MCF 10A (cell line): ENCODE data around the gene PTPRN2. TPM values are rescaled to one million over a fixed set of nuclear protein-coding genes. Genes with fewer than 3 reads are reported as not detected.

Experiments used
- BruUV-seq: library from RNA; stranded (reverse); fragments of 400-500 nt; replicated peaks from 2 replicates; lab custom pipeline; 2021; lab: Mats Ljungman, UMichigan
- CTCF ChIA-PET: fragments of 300-600 bp; sonication (Branson Sonifier 250); formaldehyde crosslinking; extraction: SDS; loops from one replicate; lab custom pipeline; 2021; ENCODE audit warnings: antibody characterized with exemption, inconsistent platforms; lab: Yijun Ruan, JAX
- POLR2A ChIA-PET: fragments of 300-600, 350-650 bp; sonication (Branson Sonifier 250); formaldehyde crosslinking; extraction: SDS; loops from one replicate; lab custom pipeline; 2020; ENCODE audit warnings: antibody characterized with exemption, inconsistent platforms; lab: Yijun Ruan, JAX
- DNase-seq: peaks from one replicate; pipeline ENCODE4 v3.0.0-alpha.2; 2018; ENCODE audit not compliant: unreplicated experiment
- H3K27ac Mint-ChIP-seq: one replicate; pipeline ENCODE4 v1.8.0; 2022; ENCODE audit warnings: mild to moderate bottlenecking, low read depth, mixed read lengths; ENCODE audit not compliant: unreplicated experiment
- H3K27me3 Mint-ChIP-seq: one replicate; pipeline ENCODE4 v1.8.0; 2022; ENCODE audit warnings: mixed read lengths; ENCODE audit not compliant: insufficient read depth, unreplicated experiment
- H3K36me3 Mint-ChIP-seq: one replicate; pipeline ENCODE4 v1.8.0; 2022; ENCODE audit warnings: mild to moderate bottlenecking, moderate library complexity, mixed read lengths; ENCODE audit not compliant: insufficient read depth, unreplicated experiment
- H3K4me1 Mint-ChIP-seq: one replicate; pipeline ENCODE4 v1.8.0; 2022; ENCODE audit warnings: mixed read lengths; ENCODE audit not compliant: insufficient read depth, unreplicated experiment
- H3K4me3 Mint-ChIP-seq: one replicate; pipeline ENCODE4 v1.8.0; 2022; ENCODE audit warnings: mild to moderate bottlenecking, moderate library complexity, mixed read lengths; ENCODE audit not compliant: unreplicated experiment
- H3K9me3 Mint-ChIP-seq: one replicate; pipeline ENCODE4 v1.8.0; 2022; ENCODE audit warnings: mixed read lengths; ENCODE audit not compliant: unreplicated experiment
- CTCF ChIP-seq: fragments of 200-600 bp; IDR thresholded peaks from one replicate; pipeline ENCODE4 v1.8.0; 2022; ENCODE audit warnings: antibody characterized with exemption, mild to moderate bottlenecking; ENCODE audit not compliant: unreplicated experiment
- intact Hi-C: fragments of 100-400 bp; cut with micrococcal nuclease; formaldehyde crosslinking; loops from 2 replicates; pipeline ENCODE4 v1.14.1; 2022
- total RNA-seq: library from RNA; stranded (reverse); gene quantifications from 2 replicates; pipeline ENCODE4 v1.2.3, GENCODE V29; 2022

PTPRN2 gene
- total RNA-seq, 1 experiment from 2014 or later, result 4.5 TPM

- no peak for DNase-seq
- no peaks in the 10 kb centered on the region for H3K9me3 Mint-ChIP-seq
- CTCF ChIA-PET, result interaction anchor here (0.6 kb wide), 1 partner anchor 227 kb away, joined by 3 read pairs; no protein-coding TSS in a partner anchor
- H3K4me1 Mint-ChIP-seq, result no peaks in the 10 kb centered on the region
- TF ChIP-seq CTCF, result no peak
- intact Hi-C loops, result no loop called here
- POLR2A ChIA-PET, result no interaction called here
- H3K27me3 Mint-ChIP-seq, result peaks cover 14% of the 10 kb centered on the region
- no peak overlapping the region for H3K4me3 Mint-ChIP-seq
- no TSS peak for BruUV-seq
- H3K27ac Mint-ChIP-seq, result no peak overlapping the region
- H3K36me3 Mint-ChIP-seq, result no peaks in the 10 kb centered on the region
Measured at GRCh38 chr7:158241919-158242318, 345.7 kb downstream of the PTPRN2 start.

- Mint-ChIP-seq H3K9me3 (no peaks in the 10 kb centered on the region), H3K36me3 (no peaks in the 10 kb centered on the region), H3K4me3 (no peak overlapping the region), H3K4me1 (no peaks in the 10 kb centered on the region), H3K27ac (no peak overlapping the region), H3K27me3 (peaks cover 14% of the 10 kb centered on the region)
- ChIA-PET CTCF (no interaction called here), POLR2A (no interaction called here)
- no peak for DNase-seq
- no TSS peak for BruUV-seq
- intact Hi-C loops, result no loop called here
- no peak for TF ChIP-seq CTCF
Measured at GRCh38 chr7:158240801-158241200, 346.8 kb downstream of the PTPRN2 start.

GRCh38 chr7:158239290-158239981, 348.2 kb downstream of the PTPRN2 start:
- intact Hi-C loops, result no loop called here
- TF ChIP-seq CTCF, result no peak
- H3K27ac Mint-ChIP-seq, result no peak overlapping the region
- peak overlapping the region; percentile 24 for H3K4me3 Mint-ChIP-seq
- no TSS peak for BruUV-seq
- ChIA-PET CTCF (no interaction called here), POLR2A (no interaction called here)
- H3K4me1 Mint-ChIP-seq, result no peaks in the 10 kb centered on the region
- H3K36me3 Mint-ChIP-seq, result no peaks in the 10 kb centered on the region
- peak; percentile 14 for DNase-seq
- H3K27me3 Mint-ChIP-seq, result peaks cover 14% of the 10 kb centered on the region
- H3K9me3 Mint-ChIP-seq, result peaks cover 8% of the 10 kb centered on the region

- H3K9me3 Mint-ChIP-seq, result peaks cover 14% of the 10 kb centered on the region
- no peaks in the 10 kb centered on the region for H3K4me1 Mint-ChIP-seq
- no peaks in the 10 kb centered on the region for H3K36me3 Mint-ChIP-seq
- no peak for TF ChIP-seq CTCF
- POLR2A ChIA-PET, result no interaction called here
- no TSS peak for BruUV-seq
- H3K27me3 Mint-ChIP-seq, result peaks cover 14% of the 10 kb centered on the region
- no peak for DNase-seq
- CTCF ChIA-PET, result no interaction called here
- intact Hi-C loops, result no loop called here
- H3K27ac Mint-ChIP-seq, result no peak overlapping the region
- no peak overlapping the region for H3K4me3 Mint-ChIP-seq
Measured at GRCh38 chr7:158238616-158239289, 348.9 kb downstream of the PTPRN2 start.
